K562 (cell line): ENCODE results near the gene SOWAHC.

ENCODE experiments used
- FOXA3 ChIP-seq, 2 experiments: fragments of 450-650 bp in 1 of 2; sonication (generic) in 1 of 2; formaldehyde crosslinking; IDR thresholded peaks in 1 of 2; conservative IDR thresholded peaks in 1 of 2; 2 replicates each; pipeline versions ENCODE4 v1.4.0 to v1.8.0; 2020 to 2022; ENCODE audit warnings: mild to moderate bottlenecking in 2 of 2, missing genetic modification reagents in 1 of 2
- HDAC2 ChIP-seq: fragments of 450-650 bp; IDR thresholded peaks from 2 replicates; pipeline ENCODE4 v1.6.1; 2016; ENCODE audit warnings: mild to moderate bottlenecking
- SIN3A ChIP-seq, 2 experiments: fragments of 150-350 bp in 1 of 2; IDR thresholded peaks; 2 replicates each; pipeline ENCODE4 v1.6.1; 2011 to 2016; ENCODE audit warnings: borderline replicate concordance in 2 of 2, low read depth in 2 of 2, low read length in 2 of 2, mild to moderate bottlenecking in 2 of 2, moderate library complexity in 2 of 2; ENCODE audit not compliant: control insufficient read depth in 1 of 2
- SMC3 ChIP-seq: conservative IDR thresholded peaks from 2 replicates; pipeline ENCODE4 v1.6.1; 2011; ENCODE audit warnings: low read depth, low read length, improper control_type of control experiment; ENCODE audit not compliant: insufficient read depth
- SRF ChIP-seq, 2 experiments: fragments of 250-450, 450-650 bp in 1 of 2; sonication (Bioruptor Pico) in 1 of 2; sonication (generic) in 1 of 2; formaldehyde crosslinking; IDR thresholded peaks; 2 replicates each; pipeline versions ENCODE4 v1.5.0 to v1.5.1; 2020 to 2022; ENCODE audit warnings: mild to moderate bottlenecking in 1 of 2, missing genetic modification reagents in 1 of 2
- ZNF76 ChIP-seq: fragments of 250-450 bp; sonication (Bioruptor Pico); IDR thresholded peaks from 2 replicates; pipeline ENCODE4 v1.4.0; 2020; ENCODE audit warnings: mild to moderate bottlenecking, moderate library complexity, borderline replicate concordance
- TF ChIP-seq, protein P1 (sequence below): fragments of 250-450 bp; sonication (Bioruptor Pico); IDR thresholded peaks from 2 replicates; pipeline ENCODE4 v1.5.0; 2020; ENCODE audit warnings: mild to moderate bottlenecking

DNA sequence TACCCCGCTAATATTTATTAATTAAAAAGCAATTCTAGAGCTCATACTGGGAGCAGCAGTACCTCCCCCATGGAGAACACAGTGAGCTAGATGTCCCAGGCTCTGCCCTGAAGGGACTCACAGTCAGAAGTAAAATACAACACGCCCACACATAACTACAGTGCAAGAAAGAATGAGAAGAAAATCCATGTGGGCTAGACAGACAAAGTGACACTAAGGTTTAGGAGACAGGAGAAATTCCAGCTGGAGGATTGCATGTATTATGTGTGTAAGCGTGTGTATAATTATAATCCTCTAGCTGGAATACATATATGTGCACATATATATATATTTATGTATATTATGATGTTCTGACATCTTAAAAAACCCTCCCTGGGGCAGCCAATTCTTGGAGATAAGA, 15.7 kb downstream of the SOWAHC start:
- TF ChIP-seq SRF (CRISPR knock-in tag; IDR thresholded peaks at IDR 0.05) (no peak), HDAC2 (no peak), SMC3 (no peak), FOXA3 (CRISPR knock-in tag; conservative IDR thresholded peaks at IDR 0.05 in 1 of 2, IDR thresholded peaks at IDR 0.05 in 1 of 2) (no peak), SIN3A (IDR thresholded peaks at IDR 0.05; ENCODE audit: borderline replicate concordance in 2 of 2, control insufficient read depth in 1 of 2, low read depth in 2 of 2, low read length in 2 of 2) (no peak), ZNF76 (CRISPR knock-in tag) (no peak)
- TF ChIP-seq, protein P1, sequence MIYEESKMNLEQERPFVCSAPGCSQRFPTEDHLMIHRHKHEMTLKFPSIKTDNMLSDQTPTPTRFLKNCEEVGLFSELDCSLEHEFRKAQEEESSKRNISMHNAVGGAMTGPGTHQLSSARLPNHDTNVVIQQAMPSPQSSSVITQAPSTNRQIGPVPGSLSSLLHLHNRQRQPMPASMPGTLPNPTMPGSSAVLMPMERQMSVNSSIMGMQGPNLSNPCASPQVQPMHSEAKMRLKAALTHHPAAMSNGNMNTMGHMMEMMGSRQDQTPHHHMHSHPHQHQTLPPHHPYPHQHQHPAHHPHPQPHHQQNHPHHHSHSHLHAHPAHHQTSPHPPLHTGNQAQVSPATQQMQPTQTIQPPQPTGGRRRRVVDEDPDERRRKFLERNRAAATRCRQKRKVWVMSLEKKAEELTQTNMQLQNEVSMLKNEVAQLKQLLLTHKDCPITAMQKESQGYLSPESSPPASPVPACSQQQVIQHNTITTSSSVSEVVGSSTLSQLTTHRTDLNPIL (CRISPR knock-in tag), result no peak
